Gastrocnemius medialis (tissue), 4 donors: ENCODE results near the gene ADARB2.
"Not testable (repeated sequence)": the region's sequence is repeated elsewhere in the genome, so short reads cannot be mapped to it uniquely, and the experiment has no call there.

Source experiments
- POLR2A ChIP-seq, 2 donors: fragments of 450-650 bp; IDR thresholded peaks; one replicate each; pipeline ENCODE4 v1.6.1; 2017; ENCODE audit warnings: antibody characterized with exemption in 2 of 2, mild to moderate bottlenecking in 2 of 2, moderate library complexity in 2 of 2
- TF ChIP-seq, protein P1 (sequence below), 5 experiments: fragments of 450-650 bp in 3 of 5; fragments of 200-600 bp in 2 of 5; sonication (generic) in 2 of 5; IDR thresholded peaks in 4 of 5; conservative IDR thresholded peaks in 1 of 5; 1 replicate in 4 of 5; 2 replicates in 1 of 5; pipeline ENCODE4 v1.5.1; 2016 to 2019; ENCODE audit warnings: antibody characterized with exemption in 5 of 5, mild to moderate bottlenecking in 3 of 5, moderate library complexity in 3 of 5

DNA sequence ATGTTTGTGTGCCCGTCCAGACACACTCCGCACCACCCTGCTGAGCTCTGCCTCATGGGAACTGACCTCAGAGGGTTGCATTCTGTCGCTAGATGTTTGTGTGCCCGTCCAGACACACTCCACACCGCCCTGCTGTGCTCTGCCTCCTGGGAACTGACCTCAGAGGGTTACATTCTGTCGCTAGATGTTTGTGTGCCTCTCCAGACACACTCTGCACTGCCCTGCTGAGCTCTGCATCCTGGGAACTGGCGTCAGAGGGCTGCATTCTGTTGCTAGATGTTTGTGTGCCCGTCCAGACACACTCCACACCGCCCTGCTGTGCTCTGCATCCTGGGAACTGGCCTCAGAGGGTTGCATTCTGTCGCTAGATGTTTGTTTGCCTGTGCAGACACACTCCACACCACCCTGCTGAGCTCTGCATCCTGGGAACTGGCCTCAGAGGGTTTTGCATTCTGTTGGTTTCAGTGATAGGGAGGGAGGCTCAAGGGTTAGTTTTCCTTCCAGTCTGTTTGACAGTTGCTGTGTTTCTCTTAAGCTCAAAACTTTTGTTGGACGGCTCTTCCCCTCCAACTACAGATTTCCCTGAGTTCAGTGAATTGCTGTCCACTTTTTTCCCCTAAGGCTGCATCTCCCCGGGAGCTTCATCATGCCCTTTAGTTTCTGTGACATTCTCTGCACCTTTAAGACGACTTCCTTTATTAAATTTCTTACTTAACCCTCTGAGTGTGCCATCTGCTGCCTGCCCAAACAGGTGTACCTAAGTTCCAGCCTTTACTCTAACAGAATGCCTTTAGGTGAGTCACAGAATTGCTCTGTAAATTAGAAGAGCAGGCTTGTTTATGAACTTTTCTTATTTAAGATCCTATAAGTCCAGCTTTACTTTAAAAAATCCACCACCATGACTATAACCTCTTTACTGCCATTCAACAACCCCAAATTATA lies 119.7 kb downstream of the ADARB2 start:
- not testable (repeated sequence) for TF ChIP-seq POLR2A (IDR thresholded peaks at IDR 0.05)
- TF ChIP-seq, protein P1, sequence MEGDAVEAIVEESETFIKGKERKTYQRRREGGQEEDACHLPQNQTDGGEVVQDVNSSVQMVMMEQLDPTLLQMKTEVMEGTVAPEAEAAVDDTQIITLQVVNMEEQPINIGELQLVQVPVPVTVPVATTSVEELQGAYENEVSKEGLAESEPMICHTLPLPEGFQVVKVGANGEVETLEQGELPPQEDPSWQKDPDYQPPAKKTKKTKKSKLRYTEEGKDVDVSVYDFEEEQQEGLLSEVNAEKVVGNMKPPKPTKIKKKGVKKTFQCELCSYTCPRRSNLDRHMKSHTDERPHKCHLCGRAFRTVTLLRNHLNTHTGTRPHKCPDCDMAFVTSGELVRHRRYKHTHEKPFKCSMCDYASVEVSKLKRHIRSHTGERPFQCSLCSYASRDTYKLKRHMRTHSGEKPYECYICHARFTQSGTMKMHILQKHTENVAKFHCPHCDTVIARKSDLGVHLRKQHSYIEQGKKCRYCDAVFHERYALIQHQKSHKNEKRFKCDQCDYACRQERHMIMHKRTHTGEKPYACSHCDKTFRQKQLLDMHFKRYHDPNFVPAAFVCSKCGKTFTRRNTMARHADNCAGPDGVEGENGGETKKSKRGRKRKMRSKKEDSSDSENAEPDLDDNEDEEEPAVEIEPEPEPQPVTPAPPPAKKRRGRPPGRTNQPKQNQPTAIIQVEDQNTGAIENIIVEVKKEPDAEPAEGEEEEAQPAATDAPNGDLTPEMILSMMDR (IDR thresholded peaks at IDR 0.05 in 4 of 5, conservative IDR thresholded peaks at IDR 0.05 in 1 of 5), result not testable (repeated sequence)
